COLO668 (cell line): Measurements from ENCODE around the gene LHFPL3.
A peak's percentile ranks its signal among the peaks of the same experiment; 100 is the strongest.
"Not testable (repeated sequence)": the region's sequence is repeated elsewhere in the genome, so short reads cannot be mapped to it uniquely, and the experiment has no call there.

ENCODE experiments used
- DNase-seq: peaks from one replicate; lab custom pipeline; 2025; ENCODE audit not compliant: unreplicated experiment; lab: John Stamatoyannopoulos, UW

LHFPL3 gene

GRCh38 chr7:104328296-104328969 is at the start of gene LHFPL3:
Gene LHFPL3 (plus strand): TSS chr7:104328603.
- peak; percentile 54 for DNase-seq

DNA sequence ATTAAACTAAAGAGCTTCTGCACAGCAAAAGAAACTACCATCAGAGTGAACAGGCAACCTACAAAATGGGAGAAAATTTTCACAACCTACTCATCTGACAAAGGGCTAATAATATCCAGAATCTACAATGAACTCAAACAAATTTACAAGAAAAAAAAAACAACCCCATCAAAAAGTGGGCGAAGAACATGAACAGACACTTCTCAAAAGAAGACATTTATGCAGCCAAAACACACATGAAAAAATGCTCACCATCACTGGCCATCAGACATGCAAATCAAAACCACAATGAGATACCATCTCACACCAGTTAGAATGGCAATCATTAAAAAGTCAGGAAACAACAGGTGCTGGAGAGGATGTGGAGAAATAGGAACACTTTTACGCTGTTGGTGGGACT is 46.7 kb upstream of the LHFPL3 start:
- not testable (repeated sequence) for DNase-seq

- no peak for DNase-seq
Observed at GRCh38 chr7:104286839-104287238, 41.6 kb upstream of the LHFPL3 start.

DNA sequence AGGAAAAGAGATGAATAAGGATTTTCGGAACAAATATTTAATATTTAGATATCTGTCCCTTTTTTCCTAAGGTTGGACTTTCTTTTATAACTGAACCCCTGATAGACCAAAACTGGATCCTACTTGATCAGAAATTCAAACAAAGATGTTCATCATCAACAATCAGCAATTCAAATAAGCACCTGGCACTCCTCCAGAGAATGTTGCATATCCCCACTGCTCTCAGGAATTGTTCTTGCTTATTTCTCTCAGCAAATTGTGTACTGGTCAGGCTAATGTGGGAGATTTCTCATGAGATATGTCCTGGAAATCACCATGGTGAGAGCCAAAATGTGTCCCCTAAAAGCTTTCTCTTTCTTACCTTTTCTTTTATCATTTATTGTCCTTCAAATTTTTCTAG is 40.3 kb upstream of the LHFPL3 start:
- DNase-seq: no peak

GRCh38 chr7:104294291-104294690 is 34.1 kb upstream of the LHFPL3 start:
- no peak for DNase-seq

GRCh38 chr7:104296266-104296665 is 32.1 kb upstream of the LHFPL3 start:
- no peak for DNase-seq

- no peak for DNase-seq
Observed at GRCh38 chr7:104296900-104297299, 31.5 kb upstream of the LHFPL3 start.

DNA sequence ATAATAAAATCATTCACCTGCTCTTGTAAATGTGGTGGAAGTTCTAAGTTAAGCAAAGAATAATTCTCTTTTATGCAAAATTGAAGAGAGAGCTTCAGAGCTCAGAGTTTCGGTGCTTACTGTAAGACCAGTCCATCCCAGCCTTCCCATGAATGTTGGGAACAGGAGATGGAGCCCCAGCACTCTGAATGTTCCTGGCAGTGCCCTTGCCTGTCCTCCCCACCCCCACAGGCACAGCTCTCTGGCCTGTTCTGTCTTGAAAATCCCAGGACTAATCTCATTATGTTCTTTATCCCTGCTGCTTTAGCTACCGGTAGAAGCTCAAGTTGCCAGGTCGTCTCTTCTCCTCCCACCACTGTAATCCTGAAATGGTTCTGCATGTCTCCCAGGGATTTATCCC is 29.1 kb upstream of the LHFPL3 start:
- DNase-seq: no peak

DNA sequence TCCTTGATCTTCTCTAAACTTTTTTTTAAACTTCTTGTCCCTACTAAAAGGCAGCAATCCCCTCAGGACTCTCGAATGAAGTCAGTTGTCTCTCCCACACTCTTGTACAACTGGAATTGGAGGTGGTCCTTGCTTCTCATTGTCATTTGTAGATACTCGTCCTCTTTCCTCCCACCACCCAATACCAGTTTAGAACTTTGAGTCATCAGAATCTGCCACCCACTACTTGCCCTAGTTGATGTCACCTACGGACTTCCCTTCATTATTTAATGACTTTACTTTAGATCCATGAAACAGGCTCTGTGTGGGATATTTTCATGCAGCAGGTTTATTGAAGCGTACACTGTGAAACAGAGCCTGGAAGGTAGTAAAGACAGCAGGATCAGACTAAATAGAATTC is 28.6 kb upstream of the LHFPL3 start:
- no peak for DNase-seq

DNA sequence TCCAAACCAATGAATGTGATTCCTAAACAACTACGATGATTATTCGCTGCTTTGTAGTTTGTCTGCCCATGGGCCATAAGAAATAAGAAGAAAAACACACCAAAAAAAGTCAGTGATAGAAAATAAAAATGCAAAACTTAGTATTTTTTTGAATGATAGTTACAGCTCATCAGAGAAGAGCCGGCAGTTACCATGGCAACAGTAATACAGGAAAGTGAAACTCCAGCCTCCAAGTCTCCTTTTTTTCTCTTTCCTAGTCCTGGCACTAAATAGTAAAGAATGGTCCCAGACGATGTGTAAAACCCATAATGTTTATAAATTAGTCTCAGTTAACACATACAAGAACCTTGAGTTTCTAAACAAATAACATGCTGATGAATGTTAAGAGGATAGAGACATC is 21.6 kb upstream of the LHFPL3 start:
- no peak for DNase-seq

DNA sequence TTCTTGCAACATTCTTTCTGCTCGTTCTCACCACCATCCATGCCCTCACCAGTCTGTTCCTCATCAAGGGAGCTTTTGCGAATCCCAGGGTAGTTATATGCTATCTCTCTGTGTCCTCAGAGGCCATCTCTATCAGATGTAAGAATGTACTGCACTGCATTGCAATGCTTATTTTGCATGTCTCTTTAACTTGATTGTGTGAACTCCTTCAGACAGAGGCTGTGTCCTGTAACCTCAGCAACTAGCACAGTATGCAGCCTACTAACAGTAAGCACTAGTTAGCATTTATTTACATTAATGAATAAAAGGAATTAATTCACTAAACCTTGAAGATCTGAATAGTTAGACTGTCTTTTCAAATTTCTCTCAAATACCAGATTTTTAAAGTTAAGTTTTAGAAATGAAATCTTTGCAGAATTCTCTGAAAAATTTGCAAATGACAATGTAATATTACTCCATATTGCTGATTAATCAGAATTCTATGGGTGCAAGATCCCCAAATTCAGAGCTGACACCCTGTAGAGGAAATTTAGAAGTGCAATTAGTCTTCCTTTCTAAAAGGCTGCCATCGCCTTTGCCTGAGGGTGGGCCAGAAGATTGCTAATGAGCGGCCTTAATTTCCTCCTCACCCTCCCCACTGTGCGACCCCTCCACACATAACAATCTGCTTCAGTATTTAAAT is 10.3 kb upstream of the LHFPL3 start:
- DNase-seq: no peak

GRCh38 chr7:104327534-104327933 is 869 bp upstream of the LHFPL3 start:
- no peak for DNase-seq

- peak; percentile 14 for DNase-seq
Observed at GRCh38 chr7:104327938-104328295, 486 bp upstream of the LHFPL3 start.

DNA sequence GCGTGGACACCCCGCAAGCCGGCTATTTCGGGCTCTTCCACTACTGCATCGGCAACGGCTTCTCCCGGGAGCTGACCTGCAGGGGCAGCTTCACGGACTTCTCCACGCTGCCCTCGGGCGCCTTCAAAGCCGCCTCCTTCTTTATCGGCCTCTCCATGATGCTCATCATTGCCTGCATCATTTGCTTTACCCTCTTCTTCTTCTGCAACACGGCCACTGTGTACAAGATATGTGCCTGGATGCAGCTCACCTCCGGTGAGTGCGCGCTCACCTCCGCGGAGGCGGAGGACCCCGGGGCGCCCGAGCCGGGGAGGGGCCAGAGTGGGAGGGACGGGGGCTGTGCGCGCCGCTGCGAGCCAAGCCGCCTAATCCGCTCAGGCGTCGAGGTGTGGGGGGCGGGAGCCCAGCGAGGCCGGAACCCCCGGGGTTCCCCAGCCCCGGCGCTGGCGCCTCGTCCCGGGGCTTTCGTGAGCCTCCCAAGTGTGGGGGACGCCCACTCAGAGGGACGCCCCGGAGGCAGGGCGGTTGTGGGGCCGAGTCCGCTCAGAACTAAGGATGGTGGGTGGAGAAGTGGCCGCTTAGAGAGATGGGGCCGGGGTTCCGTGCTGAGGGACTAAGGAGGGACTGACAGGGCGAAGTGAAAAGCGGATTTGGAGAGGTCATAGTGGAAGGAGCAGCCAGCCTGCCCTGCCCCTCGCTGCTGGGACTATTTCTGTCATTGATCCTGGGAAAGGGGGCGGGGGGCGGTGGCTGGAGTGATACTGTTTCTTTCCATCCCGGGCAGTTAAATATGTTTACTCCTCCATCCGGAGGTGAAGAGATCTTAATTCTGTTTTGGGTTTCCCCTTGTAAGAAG is 795 bp downstream of the LHFPL3 start:
- DNase-seq: no peak

DNA sequence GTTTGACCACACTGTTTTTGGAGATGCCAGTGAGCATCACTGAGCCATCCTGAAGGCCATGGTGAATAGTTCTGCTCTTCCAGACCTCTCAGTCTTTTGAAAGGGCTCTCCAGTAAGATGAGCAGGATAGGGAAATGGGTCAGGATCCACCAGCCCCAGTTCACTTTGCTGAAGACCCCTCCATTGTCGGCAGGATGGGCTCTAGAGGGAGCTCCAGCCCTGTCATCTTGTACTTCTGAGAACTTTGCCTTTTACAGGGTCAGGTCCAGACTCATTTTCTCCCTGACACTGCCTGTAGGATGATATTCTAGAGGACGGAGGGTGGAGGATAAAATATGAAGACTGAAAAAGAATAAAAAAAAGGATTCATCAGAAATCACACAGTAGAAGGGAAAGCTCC is 13.1 kb downstream of the LHFPL3 start:
- no peak for DNase-seq

DNA sequence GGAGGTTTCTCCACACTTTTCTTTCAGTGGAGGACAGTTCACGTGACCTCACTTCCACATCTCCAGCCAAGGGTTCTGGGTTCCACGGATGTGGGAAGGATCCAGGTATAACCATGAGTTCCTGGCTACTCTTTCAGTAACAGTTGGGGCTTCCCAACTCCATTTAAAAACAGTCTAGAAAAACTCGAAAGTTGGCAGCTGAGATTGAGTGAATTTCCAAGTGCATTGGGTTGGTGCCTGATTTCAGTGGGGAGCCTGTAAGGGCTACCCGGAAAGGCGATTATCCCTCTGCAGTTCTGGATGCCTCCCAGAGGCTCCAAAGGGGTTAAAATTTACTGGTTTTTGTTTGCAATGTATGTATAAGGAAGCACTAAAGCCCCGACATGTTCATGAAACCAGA is 24.3 kb downstream of the LHFPL3 start:
- DNase-seq: no peak

GRCh38 chr7:104357166-104357565 is 28.8 kb downstream of the LHFPL3 start:
- no peak for DNase-seq

- DNase-seq: no peak
Observed at GRCh38 chr7:104358446-104359132, 30.2 kb downstream of the LHFPL3 start.

GRCh38 chr7:104362756-104363155 is 34.4 kb downstream of the LHFPL3 start:
- no peak for DNase-seq

GRCh38 chr7:104363355-104363754 is 35.0 kb downstream of the LHFPL3 start:
- DNase-seq: no peak

DNA sequence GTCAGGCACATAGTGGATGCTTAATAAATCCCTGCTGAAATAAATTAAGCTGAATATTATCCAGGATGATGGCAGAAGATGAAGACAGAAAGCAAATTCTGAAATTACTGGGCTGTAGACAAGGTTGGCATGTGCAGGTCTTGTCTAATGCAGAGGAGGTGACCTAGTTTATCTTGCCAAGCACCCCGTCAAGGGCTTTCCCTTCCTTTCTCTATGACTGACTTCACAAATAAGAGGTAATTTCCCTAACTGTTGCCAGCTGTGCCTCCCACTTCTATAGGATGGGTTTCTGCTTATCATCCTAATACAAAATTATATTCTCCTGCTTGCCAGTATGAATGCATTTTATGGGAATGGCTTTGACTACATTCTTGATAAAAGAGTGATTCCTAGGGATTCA is 38.0 kb downstream of the LHFPL3 start:
- no peak for DNase-seq
